ENCODE measurements around the gene INPP5A.

INPP5A gene

GRCh38 chr10:132705943-132706342 lies 168.4 kb downstream of the INPP5A start:
- no peak for DNase-seq (ENCODE audit: low read depth)

DNA sequence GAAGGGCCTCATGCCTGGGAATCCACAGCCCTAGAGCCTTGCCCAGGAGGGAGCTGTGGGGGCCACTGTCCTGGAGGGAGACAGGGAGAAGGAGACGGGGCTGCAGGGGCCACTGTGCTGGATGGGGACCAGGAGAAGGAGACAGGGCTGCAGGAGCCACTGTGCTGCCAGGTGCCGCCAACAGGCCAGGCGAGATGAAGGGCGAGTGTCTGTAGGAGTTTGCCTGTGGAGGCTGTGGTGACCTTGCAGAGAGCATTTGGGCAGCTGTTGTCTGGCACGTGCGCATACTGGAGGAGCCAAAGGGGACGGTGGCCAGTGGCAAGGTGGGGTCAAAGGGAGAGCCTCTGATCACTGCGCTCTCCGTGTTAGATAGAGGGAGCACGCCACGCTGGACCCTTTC lies 169.1 kb downstream of the INPP5A start:
- DNase-seq (ENCODE audit: low read depth), result no peak

DNA sequence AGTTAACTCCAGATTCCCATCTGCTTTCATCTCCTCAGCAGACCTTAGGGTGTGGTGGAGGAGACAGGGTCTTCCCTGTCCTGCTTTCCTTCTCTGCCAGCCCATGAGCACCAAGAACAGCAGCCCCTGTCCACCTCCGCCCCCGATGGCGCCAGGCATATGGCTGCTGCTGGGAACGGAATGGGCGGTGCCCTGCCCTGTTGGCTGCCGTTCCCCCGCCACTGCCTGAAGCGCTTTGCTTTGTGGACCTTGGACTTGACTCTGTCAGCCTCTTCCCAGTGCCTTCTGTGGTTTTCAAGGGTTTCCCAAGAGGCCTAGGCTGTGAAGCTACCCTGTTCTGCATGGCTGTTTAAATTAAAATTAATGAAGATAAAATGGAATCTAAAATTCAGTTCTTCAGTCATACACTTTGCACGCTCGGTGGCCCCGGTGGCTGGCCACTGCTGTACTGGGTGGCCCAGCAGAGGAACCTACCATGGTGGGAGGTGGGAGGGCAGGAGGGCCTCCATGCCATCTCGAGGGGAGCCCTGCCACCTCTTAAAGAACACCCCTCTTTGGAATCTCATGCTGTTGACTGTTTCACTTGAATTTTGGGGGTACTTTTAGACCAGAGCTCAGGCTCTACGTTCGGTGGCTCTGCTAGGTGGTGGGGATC lies 169.7 kb downstream of the INPP5A start:
- no peak for DNase-seq (ENCODE audit: low read depth)

GRCh38 chr10:132707776-132708171 lies 170.2 kb downstream of the INPP5A start:
- DNase-seq (ENCODE audit: low read depth), result no peak

- no peak for DNase-seq (ENCODE audit: low read depth)
These were observed 170.9 kb downstream of the INPP5A start for GRCh38 chr10:132708441-132708840.

DNA sequence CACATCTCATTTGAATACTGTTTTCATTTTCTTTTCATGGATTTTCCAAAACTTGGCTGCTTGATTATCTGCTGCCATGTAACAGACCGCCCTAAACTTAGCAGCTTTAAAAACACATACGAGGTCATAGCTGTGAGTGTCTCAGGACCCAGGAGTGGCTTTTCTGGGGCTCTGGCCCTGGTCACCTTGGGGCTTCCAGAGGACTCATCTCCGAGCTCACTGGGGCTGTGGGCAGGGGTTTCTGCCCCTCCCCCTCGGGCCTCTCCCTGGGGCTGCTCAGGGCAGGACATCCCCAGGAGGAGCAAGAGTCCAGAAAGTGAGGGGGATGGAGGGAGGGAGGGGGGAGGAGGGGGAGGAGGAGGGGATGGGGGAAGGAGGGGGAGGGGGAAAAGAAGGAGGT lies 171.3 kb downstream of the INPP5A start:
- no peak for DNase-seq (ENCODE audit: low read depth)

- DNase-seq (ENCODE audit: low read depth), result no peak
These were observed 171.9 kb downstream of the INPP5A start for GRCh38 chr10:132709471-132709951.

- no peak for DNase-seq (ENCODE audit: low read depth)
These were observed 172.6 kb downstream of the INPP5A start for GRCh38 chr10:132710036-132710686.

DNA sequence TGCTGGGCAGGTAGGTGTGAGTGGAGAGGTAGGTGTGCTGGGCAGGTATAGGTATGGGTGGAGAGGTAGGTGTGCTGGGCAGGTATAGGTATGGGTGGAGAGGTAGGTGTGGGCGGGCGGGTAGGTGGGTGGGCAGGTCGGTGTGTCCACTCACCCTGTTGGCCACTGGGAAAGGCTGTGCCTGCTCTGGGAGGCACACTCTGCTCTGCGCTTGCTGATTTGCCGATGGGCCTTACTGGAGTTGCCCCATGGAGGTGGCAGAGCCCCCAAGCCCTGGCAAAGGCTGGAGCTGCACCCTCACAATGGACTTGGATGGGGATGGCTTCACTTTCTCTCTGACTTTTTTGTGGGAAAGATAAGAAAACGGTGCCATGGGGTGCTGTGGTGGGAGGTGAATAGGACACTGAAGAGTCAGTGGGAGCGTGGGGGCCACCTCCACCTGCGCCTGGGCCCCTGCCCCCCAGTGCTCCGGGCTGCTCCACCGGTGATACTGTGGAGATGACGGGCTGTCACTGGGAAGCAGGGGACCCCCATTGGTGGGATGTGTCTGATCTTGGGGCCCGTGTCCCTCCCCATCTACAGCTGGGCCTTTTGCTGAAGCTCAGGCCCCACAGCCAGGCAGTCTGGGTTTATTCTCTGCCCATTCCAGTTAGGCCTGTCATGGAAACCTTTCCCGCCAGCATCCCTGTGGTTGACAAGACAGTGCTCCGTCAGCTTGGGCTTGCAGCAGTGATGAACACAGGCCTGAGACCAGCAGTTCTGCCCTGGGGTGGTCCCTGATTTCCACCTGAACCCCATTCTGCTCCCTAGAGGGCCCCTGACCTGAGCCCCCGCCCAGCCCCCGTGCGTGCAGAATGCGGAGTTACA lies 173.4 kb downstream of the INPP5A start:
- DNase-seq (ENCODE audit: low read depth), result no peak

GRCh38 chr10:132711613-132712121 lies 174.1 kb downstream of the INPP5A start:
- DNase-seq (ENCODE audit: low read depth), result no peak

DNA sequence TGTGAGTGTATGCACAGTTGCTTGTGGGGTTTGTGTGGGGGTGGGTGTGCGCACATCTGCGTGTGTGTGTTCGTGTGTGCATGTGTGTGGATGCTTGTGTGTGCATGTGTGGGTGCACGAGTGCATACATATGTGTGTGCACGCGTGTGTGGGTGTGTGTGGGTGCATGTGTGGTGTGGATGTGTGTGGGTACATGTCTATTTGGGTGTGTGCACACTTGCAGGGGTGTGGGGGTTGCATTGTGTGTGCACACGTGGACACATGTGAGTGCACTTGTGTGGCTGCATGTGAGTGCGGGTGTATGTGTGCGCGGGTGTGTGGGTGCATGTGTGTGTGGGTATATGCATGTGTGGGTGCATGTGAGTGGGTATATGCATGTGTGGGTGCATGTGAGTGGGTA lies 174.7 kb downstream of the INPP5A start:
- DNase-seq (ENCODE audit: low read depth), result no peak

DNA sequence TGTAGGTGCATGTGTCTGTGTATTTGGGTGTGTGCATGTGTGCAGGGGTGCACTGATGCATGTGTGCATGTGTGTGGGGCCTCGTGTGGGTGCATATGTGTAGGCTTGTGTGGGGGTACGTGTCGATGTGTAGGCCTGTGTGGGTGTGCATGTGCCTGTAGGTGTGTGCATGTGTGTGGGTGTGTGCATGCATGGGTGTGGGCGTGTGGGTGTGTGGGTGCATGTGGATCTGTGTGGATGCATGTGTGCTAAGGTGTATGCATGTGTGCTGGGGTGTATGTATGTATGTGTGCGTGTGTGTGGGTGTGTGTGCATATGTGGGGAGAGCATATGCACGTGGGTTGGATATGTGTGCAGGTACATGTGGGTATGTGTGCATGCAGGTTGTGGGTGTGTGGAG lies 175.2 kb downstream of the INPP5A start:
- no peak for DNase-seq (ENCODE audit: low read depth)

DNA sequence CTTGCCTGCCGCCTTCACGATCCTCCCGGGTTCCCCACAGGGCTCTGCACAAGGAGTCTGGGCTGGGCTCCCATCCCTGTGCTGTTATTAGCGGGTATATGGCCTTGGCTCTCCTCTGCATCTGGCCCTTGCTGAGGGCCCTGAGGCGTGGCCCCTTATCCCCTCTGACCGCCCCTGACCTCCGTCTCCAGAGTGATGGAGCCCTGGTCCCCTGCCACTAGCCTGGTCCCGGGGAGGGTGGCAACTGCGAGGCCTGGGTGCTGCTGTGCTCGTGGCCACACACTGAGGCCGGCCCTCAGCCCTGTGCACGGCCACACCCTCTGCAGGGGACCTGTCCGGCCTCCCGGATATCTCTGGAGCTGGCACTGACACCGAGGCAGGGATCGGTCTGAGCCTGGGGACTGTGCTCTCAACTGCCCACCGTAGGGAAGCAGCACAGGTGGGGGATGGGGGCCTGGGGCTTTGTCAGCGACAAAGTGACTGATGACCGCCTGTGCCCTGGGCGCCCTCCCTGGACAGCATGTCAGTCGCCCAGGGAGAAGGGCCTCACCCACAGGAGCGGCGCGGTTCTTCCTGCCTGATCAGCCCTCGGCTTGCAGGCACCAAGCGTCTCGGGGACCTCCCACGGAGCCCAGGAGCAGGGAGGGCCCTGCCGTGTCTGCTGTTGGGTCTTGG lies 176.0 kb downstream of the INPP5A start:
- DNase-seq (ENCODE audit: low read depth), result no peak

DNA sequence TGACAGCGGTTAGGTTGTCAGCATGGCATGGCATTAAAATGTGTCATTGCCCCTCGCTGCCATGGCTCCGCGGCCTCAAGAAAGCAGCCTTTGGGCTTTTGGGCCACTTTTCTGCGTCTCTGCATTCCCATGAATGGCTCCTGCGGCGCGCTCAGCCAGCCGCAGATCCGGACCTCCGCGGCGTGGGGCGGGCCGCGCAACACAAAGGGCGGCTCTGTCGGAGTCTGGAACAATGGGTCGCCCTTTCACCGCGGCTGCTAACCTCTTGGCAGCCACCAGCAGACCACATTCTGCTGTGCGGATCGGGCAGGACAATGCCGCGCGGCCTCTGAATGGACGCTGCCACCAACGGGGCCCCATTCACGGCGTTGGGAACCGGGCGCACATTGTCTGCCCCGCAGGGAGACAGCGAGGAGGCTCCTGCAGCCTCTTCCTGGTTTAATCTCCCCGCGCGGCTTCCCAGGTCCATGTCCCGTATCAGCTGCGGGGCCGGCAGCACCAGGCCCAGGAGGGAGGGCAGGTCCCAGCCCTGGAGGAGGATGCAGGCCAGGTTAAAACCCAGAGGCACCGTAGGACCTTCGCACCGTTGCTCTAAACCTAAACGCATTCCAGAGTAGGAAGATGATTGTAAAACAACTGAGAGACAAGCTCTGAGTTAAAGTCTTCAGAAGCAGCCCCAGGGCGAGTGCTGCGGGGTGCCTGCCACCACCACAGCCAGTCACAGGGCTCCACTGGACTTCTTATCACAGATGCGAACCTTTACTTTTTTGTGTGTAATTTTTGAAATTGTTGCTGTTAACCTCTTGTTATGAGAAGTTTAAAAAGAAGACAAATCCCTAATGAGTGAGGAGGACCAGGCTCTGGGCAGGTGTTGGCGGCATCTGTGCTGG lies 176.8 kb downstream of the INPP5A start:
- no peak for DNase-seq (ENCODE audit: low read depth)

GRCh38 chr10:132714986-132715775 lies 177.6 kb downstream of the INPP5A start:
- no peak for DNase-seq (ENCODE audit: low read depth)

GRCh38 chr10:132715776-132716680 lies 178.4 kb downstream of the INPP5A start:
- no peak for DNase-seq (ENCODE audit: low read depth)

GRCh38 chr10:132716691-132717490 lies 179.3 kb downstream of the INPP5A start:
- no peak for DNase-seq (ENCODE audit: low read depth)

- DNase-seq (ENCODE audit: low read depth), result no peak
These were observed 184.1 kb downstream of the INPP5A start for GRCh38 chr10:132721725-132722124.
